ENCODE data around the gene UGT1A9. TPM values are rescaled to one million over a fixed set of nuclear protein-coding genes. Genes with fewer than 3 reads are reported as not detected.

Gene UGT1A9
- total RNA-seq, 1 experiment from 2014 or later: not detected

DNA sequence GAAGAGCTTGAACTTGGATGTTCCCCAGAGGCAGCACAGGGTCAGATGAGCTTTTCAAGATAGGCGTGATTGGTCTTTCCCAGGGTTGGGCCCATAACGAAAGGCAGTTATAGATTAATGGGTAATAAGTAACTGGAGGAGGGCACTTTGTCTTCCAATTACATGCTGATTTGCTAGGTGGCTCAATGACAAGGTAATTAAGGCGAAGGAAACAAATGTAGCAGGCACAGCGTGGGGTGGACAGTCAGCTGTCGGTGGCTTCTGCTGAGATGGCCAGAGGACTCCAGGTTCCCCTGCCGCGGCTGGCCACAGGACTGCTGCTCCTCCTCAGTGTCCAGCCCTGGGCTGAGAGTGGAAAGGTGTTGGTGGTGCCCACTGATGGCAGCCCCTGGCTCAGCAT, 46.9 kb downstream of the UGT1A9 start, which contains the start of gene UGT1A4:
TSS of gene UGT1A4 (plus strand) at position 185 of the 400 bp plus-strand sequence. CDS start at position 270, 85 bp downstream.
- no peak within 1 kb of the TSS for H3K9ac ChIP-seq (ENCODE audit: extremely low read depth, insufficient read length, low read length)
- H3K18ac ChIP-seq (ENCODE audit: insufficient read length, low read depth, low read length): no peak within 1 kb of the TSS
- no peak within 1 kb of the TSS for H3K56ac ChIP-seq (ENCODE audit: insufficient read length, low read depth, low read length)
- no peak within 1 kb of the TSS for H3K23ac ChIP-seq (ENCODE audit: insufficient read length, low read depth, low read length)
- H4K91ac ChIP-seq (ENCODE audit: insufficient read length, low read depth, low read length): no peak within 1 kb of the TSS
- H2BK5ac ChIP-seq (ENCODE audit: insufficient read length, low read length): no peak within 1 kb of the TSS
- no peak for DNase-seq
- H3K9me3 Mint-ChIP-seq: peaks cover 9 to 12% of the 10 kb centered on the region in 2 experiments; a peak in 4 of 5 replicates
- TF ChIP-seq, protein P1, sequence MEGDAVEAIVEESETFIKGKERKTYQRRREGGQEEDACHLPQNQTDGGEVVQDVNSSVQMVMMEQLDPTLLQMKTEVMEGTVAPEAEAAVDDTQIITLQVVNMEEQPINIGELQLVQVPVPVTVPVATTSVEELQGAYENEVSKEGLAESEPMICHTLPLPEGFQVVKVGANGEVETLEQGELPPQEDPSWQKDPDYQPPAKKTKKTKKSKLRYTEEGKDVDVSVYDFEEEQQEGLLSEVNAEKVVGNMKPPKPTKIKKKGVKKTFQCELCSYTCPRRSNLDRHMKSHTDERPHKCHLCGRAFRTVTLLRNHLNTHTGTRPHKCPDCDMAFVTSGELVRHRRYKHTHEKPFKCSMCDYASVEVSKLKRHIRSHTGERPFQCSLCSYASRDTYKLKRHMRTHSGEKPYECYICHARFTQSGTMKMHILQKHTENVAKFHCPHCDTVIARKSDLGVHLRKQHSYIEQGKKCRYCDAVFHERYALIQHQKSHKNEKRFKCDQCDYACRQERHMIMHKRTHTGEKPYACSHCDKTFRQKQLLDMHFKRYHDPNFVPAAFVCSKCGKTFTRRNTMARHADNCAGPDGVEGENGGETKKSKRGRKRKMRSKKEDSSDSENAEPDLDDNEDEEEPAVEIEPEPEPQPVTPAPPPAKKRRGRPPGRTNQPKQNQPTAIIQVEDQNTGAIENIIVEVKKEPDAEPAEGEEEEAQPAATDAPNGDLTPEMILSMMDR (conservative IDR thresholded peaks at IDR 0.05): no peak
- H3K27ac Mint-ChIP-seq: no peak within 1 kb of the TSS
- H3K4me1 Mint-ChIP-seq: peaks cover 0 to 2% of the 10 kb centered on the region in 2 experiments; a peak in 1 of 4 replicates
- H3K27ac ChIP-seq (ENCODE audit: insufficient read length, low read depth, low read length): no peak within 1 kb of the TSS
- no peaks in the 10 kb centered on the region for H3K27me3 ChIP-seq (ENCODE audit: insufficient read depth, low read length)
- no peak within 1 kb of the TSS for H3K4me2 ChIP-seq (ENCODE audit: insufficient read depth, insufficient read length, low read length)
- no peaks in the 10 kb centered on the region for H3K4me1 ChIP-seq (ENCODE audit: insufficient read depth, low read length)
- H3K23me2 ChIP-seq (ENCODE audit: insufficient read length, low read depth, low read length, poor library complexity, severe bottlenecking): no peaks in the 10 kb centered on the region
- H2BK20ac ChIP-seq (ENCODE audit: low read depth, low read length, poor library complexity, severe bottlenecking): no peak within 1 kb of the TSS
- no peaks in the 10 kb centered on the region for H4K20me1 ChIP-seq (ENCODE audit: control insufficient read depth, insufficient read depth, insufficient read length)
- H3K4ac ChIP-seq (ENCODE audit: low read depth, low read length): no peak within 1 kb of the TSS
- H3K27me3 Mint-ChIP-seq (ENCODE audit: low read depth): peaks cover 6% of the 10 kb centered on the region
- no peak within 1 kb of the TSS; the same call in 1 of the 2 replicates for H3K14ac ChIP-seq (ENCODE audit: insufficient read depth, low read length)
- H4K5ac ChIP-seq (ENCODE audit: insufficient read length, low read depth, low read length): no peak within 1 kb of the TSS
- H3T11ph ChIP-seq (ENCODE audit: low read length): no peak within 1 kb of the TSS
- H3K9me3 ChIP-seq (ENCODE audit: control insufficient read depth, low read depth, low read length): no peaks in the 10 kb centered on the region
- H2BK12ac ChIP-seq (ENCODE audit: insufficient read length, low read depth, low read length): no peak within 1 kb of the TSS
- H4K8ac ChIP-seq (replicated peaks; ENCODE audit: insufficient read length, low read depth, low read length): no peak within 1 kb of the TSS
- no peak within 1 kb of the TSS for H2AFZ ChIP-seq (ENCODE audit: low read length)
- WGBS (ENCODE audit: extremely low coverage, insufficient read length, low lambda C conversion rate): no CpG with 5 or more reads among the region's 7 CpGs
- H3K4me3 Mint-ChIP-seq: no peak within 1 kb of the TSS
- H3K36me3 Mint-ChIP-seq (ENCODE audit: insufficient read depth in 1 of 3, low read depth in 3 of 3): no peaks in the 10 kb centered on the region; a peak in 1 of 7 replicates
- H3K79me2 ChIP-seq (ENCODE audit: insufficient read depth, low read length): no peaks in the 10 kb centered on the region
- H2BK15ac ChIP-seq (ENCODE audit: low read depth, low read length): no peak within 1 kb of the TSS
- no peaks in the 10 kb centered on the region for H3K79me1 ChIP-seq (ENCODE audit: insufficient read depth, low read depth, low read length, poor library complexity, severe bottlenecking)
- no peak within 1 kb of the TSS for H2AK5ac ChIP-seq (ENCODE audit: insufficient read length, low read length)
- no peak within 1 kb of the TSS for H2BK120ac ChIP-seq (ENCODE audit: low read depth, low read length, poor library complexity, severe bottlenecking)

All from H9 (cell line).